HUES6 (cell line): ENCODE measurements around the gene SLX1A.
A peak's percentile ranks its signal among the peaks of the same experiment; 100 is the strongest.
"Not testable (repeated sequence)": the region's sequence is repeated elsewhere in the genome, so short reads cannot be mapped to it uniquely, and the experiment has no call there.

ENCODE experiments used
- H3K27ac ChIP-seq: 2 replicates; pipeline ENCODE4 v1.7.0; 2013; ENCODE audit warnings: low read depth, mild to moderate bottlenecking, low read length, inconsistent platforms
- H3K27me3 ChIP-seq: 2 replicates; pipeline ENCODE4 v1.6.1; 2013; ENCODE audit warnings: low read length; ENCODE audit not compliant: control insufficient read depth, insufficient read depth
- H3K36me3 ChIP-seq: 2 replicates; pipeline ENCODE4 v1.6.1; 2013; ENCODE audit warnings: low read length; ENCODE audit not compliant: control insufficient read depth, insufficient read depth
- H3K4me1 ChIP-seq: 2 replicates; pipeline ENCODE4 v1.6.1; 2013; ENCODE audit warnings: low read length; ENCODE audit not compliant: control insufficient read depth, insufficient read depth
- H3K4me3 ChIP-seq: 2 replicates; pipeline ENCODE4 v1.5.1; 2013; ENCODE audit warnings: low read depth, low read length
- H3K9ac ChIP-seq: one replicate; pipeline ENCODE4 v1.6.1; 2013; ENCODE audit warnings: mild to moderate bottlenecking, low read length
- H3K9me3 ChIP-seq: 2 replicates; pipeline ENCODE4 v1.6.1; 2013; ENCODE audit warnings: low read depth, low read length; ENCODE audit not compliant: control insufficient read depth, insufficient read depth

The SLX1A gene

GRCh38 chr16:30184891-30185682 lies 8.6 kb upstream of the SLX1A start:
- H3K9me3 ChIP-seq = no peaks in the 10 kb centered on the region
- H3K36me3 ChIP-seq = no peaks in the 10 kb centered on the region
- no peak overlapping the region for H3K27ac ChIP-seq
- no peak overlapping the region for H3K4me3 ChIP-seq
- no peak overlapping the region for H3K9ac ChIP-seq
- H3K4me1 ChIP-seq = peaks cover 10% of the 10 kb centered on the region
- H3K27me3 ChIP-seq = peaks cover 23% of the 10 kb centered on the region

GRCh38 chr16:30185683-30186421 lies 7.8 kb upstream of the SLX1A start:
- Histone ChIP-seq H3K4me1 (peaks cover 10% of the 10 kb centered on the region), H3K4me3 (no peak overlapping the region), H3K9me3 (no peaks in the 10 kb centered on the region), H3K27me3 (peaks cover 23% of the 10 kb centered on the region), H3K27ac (no peak overlapping the region), H3K9ac (no peak overlapping the region), H3K36me3 (no peaks in the 10 kb centered on the region)

- no peak overlapping the region for H3K4me3 ChIP-seq
- H3K4me1 ChIP-seq = peaks cover 10% of the 10 kb centered on the region
- H3K9me3 ChIP-seq = no peaks in the 10 kb centered on the region
- H3K9ac ChIP-seq = no peak overlapping the region
- H3K27ac ChIP-seq = no peak overlapping the region
- H3K27me3 ChIP-seq = peaks cover 23% of the 10 kb centered on the region
- no peaks in the 10 kb centered on the region for H3K36me3 ChIP-seq
Measured at GRCh38 chr16:30186444-30186781, 7.3 kb upstream of the SLX1A start.

GRCh38 chr16:30186782-30187555 lies 6.7 kb upstream of the SLX1A start:
- Histone ChIP-seq H3K4me3 (no peak overlapping the region), H3K27ac (no peak overlapping the region), H3K36me3 (no peaks in the 10 kb centered on the region), H3K9ac (no peak overlapping the region), H3K9me3 (no peaks in the 10 kb centered on the region), H3K27me3 (peaks cover 22% of the 10 kb centered on the region), H3K4me1 (peaks cover 10% of the 10 kb centered on the region)

- Histone ChIP-seq H3K9me3 (no peaks in the 10 kb centered on the region), H3K27ac (no peak overlapping the region), H3K4me3 (no peak overlapping the region), H3K27me3 (peaks cover 16% of the 10 kb centered on the region), H3K4me1 (peaks cover 9% of the 10 kb centered on the region), H3K36me3 (no peaks in the 10 kb centered on the region), H3K9ac (no peak overlapping the region)
Measured at GRCh38 chr16:30187556-30187865, 6.2 kb upstream of the SLX1A start.

GRCh38 chr16:30187971-30188561 lies 5.6 kb upstream of the SLX1A start:
- Histone ChIP-seq H3K4me3 (no peak overlapping the region), H3K9ac (no peak overlapping the region), H3K27ac (no peak overlapping the region), H3K36me3 (no peaks in the 10 kb centered on the region), H3K4me1 (peaks cover 5% of the 10 kb centered on the region), H3K9me3 (no peaks in the 10 kb centered on the region), H3K27me3 (peaks cover 12% of the 10 kb centered on the region)

GRCh38 chr16:30191158-30191557 lies 2.5 kb upstream of the SLX1A start:
- not testable (repeated sequence) for H3K4me1 ChIP-seq, H3K9me3 ChIP-seq, H3K27ac ChIP-seq, H3K9ac ChIP-seq, H3K36me3 ChIP-seq, H3K4me3 ChIP-seq, H3K27me3 ChIP-seq

GRCh38 chr16:30193098-30193497 lies 577 bp upstream of the SLX1A start:
- H3K4me1 ChIP-seq, H3K9me3 ChIP-seq, H3K9ac ChIP-seq, H3K27me3 ChIP-seq, H3K4me3 ChIP-seq, H3K36me3 ChIP-seq, H3K27ac ChIP-seq: not testable (repeated sequence)

- not testable (repeated sequence) for H3K36me3 ChIP-seq, H3K27ac ChIP-seq, H3K4me1 ChIP-seq, H3K9ac ChIP-seq, H3K9me3 ChIP-seq, H3K27me3 ChIP-seq
- H3K4me3 ChIP-seq = peak overlapping the region; percentile 58
Measured at GRCh38 chr16:30194172-30194925, 674 bp downstream of the SLX1A start.

- H3K9ac ChIP-seq, H3K4me1 ChIP-seq, H3K27ac ChIP-seq, H3K9me3 ChIP-seq, H3K36me3 ChIP-seq, H3K27me3 ChIP-seq, H3K4me3 ChIP-seq: not testable (repeated sequence)
Measured at GRCh38 chr16:30197001-30197400, 3.3 kb downstream of the SLX1A start.
